ENCODE measurements around the gene RAB11B.
"Not testable (repeated sequence)": the region's sequence is repeated elsewhere in the genome, so short reads cannot be mapped to it uniquely, and the experiment has no call there.

RAB11B gene

DNA sequence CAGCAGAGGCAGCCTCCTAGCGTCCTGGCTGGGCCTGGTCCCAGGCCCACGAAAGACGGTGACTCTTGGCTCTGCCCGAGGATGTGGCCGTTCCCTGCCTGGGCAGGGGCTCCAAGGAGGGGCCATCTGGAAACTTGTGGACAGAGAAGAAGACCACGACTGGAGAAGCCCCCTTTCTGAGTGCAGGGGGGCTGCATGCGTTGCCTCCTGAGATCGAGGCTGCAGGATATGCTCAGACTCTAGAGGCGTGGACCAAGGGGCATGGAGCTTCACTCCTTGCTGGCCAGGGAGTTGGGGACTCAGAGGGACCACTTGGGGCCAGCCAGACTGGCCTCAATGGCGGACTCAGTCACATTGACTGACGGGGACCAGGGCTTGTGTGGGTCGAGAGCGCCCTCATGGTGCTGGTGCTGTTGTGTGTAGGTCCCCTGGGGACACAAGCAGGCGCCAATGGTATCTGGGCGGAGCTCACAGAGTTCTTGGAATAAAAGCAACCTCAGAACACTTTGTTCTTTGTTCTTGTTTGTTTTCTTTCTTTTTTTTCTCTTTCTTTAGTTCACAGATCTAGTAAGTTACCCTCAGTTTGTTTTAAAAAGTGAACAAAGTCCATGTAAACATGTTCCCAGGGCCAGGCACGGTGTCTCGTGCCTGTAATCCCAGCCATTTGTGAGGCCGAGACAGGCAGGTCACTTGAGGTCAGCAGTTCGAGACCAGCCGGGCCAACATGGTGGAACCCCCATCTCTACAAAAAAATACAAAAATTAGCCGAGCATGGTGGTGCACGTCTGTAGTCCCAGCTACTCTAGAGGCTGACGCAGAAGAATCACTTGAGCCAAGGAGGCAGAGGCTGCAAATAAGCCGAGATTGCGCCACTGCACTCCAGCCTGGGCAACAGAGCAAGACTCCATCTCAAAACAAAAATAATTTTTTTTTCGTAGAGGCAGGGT, 16.0 kb upstream of the RAB11B start:
- no peaks in the 10 kb centered on the region for H3K9me3 ChIP-seq (ENCODE audit: control insufficient read depth, low read length)
- TF ChIP-seq, protein P1, sequence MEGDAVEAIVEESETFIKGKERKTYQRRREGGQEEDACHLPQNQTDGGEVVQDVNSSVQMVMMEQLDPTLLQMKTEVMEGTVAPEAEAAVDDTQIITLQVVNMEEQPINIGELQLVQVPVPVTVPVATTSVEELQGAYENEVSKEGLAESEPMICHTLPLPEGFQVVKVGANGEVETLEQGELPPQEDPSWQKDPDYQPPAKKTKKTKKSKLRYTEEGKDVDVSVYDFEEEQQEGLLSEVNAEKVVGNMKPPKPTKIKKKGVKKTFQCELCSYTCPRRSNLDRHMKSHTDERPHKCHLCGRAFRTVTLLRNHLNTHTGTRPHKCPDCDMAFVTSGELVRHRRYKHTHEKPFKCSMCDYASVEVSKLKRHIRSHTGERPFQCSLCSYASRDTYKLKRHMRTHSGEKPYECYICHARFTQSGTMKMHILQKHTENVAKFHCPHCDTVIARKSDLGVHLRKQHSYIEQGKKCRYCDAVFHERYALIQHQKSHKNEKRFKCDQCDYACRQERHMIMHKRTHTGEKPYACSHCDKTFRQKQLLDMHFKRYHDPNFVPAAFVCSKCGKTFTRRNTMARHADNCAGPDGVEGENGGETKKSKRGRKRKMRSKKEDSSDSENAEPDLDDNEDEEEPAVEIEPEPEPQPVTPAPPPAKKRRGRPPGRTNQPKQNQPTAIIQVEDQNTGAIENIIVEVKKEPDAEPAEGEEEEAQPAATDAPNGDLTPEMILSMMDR (IDR thresholded peaks at IDR 0.05): no peak
- H3K79me2 ChIP-seq: peaks cover 2% of the 10 kb centered on the region
- H2AFZ ChIP-seq: no peak overlapping the region
- no peak overlapping the region for H3K27ac ChIP-seq
- no peaks in the 10 kb centered on the region for H3K36me3 ChIP-seq (ENCODE audit: control insufficient read depth, insufficient read depth, low read length)
- no peak overlapping the region for H3K9ac ChIP-seq
- no peak overlapping the region for H3K4me3 ChIP-seq (ENCODE audit: low read depth, low read length)
- no peak overlapping the region for H3K4me2 ChIP-seq (ENCODE audit: low read length)
- H3K4me1 ChIP-seq: no peaks in the 10 kb centered on the region
- H3K27me3 ChIP-seq (ENCODE audit: control insufficient read depth, insufficient read depth, low read length): no peaks in the 10 kb centered on the region

DNA sequence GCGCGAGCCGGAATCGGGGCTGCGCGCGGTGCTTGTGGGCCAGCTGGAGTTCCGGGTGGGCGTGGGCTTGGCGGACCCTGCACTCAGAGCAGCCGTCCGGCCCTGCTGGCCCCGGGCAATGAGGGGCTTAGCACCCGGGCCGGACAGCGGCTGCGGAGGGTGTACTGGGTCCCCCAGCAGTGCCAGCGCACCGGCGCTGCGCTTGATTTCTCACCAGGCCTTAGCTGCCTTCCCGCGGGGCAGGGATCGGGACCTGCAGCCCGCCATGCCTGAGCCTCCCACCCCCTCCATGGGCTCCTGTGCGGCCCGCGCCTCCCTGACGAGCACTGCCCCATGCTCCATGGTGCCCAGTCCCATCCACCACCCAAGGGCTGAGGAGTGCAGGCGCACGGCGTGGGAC, 14.4 kb upstream of the RAB11B start:
- not testable (repeated sequence) for H3K9ac ChIP-seq; H3K36me3 ChIP-seq (ENCODE audit: control insufficient read depth, insufficient read depth, low read length); H3K27ac ChIP-seq; H3K4me2 ChIP-seq (ENCODE audit: low read length); H3K4me1 ChIP-seq; H3K27me3 ChIP-seq (ENCODE audit: control insufficient read depth, insufficient read depth, low read length); H3K9me3 ChIP-seq (ENCODE audit: control insufficient read depth, low read length); H2AFZ ChIP-seq; H3K79me2 ChIP-seq; H3K4me3 ChIP-seq (ENCODE audit: low read depth, low read length)

DNA sequence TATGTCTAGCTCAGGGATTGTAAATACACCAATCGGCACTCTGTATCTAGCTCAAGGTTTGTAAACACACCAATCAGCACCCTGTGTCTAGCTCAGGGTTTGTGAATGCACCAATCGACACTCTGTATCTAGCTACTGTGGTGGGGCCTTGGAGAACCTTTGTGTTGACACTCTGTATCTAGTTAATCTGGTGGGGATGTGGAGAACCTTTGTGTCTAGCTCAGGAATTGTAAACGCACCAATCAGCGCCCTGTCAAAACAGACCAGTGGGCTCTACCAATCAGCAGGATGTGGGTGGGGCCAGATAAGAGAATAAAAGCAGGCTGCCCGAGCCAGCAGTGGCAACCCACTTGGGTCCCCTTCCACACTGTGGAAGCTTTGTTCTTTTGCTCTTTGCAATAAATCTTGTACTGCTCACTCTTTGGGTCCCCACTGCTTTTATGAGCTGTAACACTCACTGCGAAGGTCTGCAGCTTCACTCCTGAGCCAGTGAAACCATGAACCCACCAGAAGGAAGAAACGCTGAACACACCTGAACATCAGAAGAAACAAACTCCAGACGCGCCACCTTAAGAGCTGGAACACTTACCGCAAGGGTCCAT, 13.7 kb upstream of the RAB11B start:
- H3K9me3 ChIP-seq (ENCODE audit: control insufficient read depth, low read length); H3K4me2 ChIP-seq (ENCODE audit: low read length); H3K4me3 ChIP-seq (ENCODE audit: low read depth, low read length); H3K27me3 ChIP-seq (ENCODE audit: control insufficient read depth, insufficient read depth, low read length); H3K4me1 ChIP-seq; H2AFZ ChIP-seq; H3K36me3 ChIP-seq (ENCODE audit: control insufficient read depth, insufficient read depth, low read length); H3K79me2 ChIP-seq; H3K27ac ChIP-seq; H3K9ac ChIP-seq: not testable (repeated sequence)

DNA sequence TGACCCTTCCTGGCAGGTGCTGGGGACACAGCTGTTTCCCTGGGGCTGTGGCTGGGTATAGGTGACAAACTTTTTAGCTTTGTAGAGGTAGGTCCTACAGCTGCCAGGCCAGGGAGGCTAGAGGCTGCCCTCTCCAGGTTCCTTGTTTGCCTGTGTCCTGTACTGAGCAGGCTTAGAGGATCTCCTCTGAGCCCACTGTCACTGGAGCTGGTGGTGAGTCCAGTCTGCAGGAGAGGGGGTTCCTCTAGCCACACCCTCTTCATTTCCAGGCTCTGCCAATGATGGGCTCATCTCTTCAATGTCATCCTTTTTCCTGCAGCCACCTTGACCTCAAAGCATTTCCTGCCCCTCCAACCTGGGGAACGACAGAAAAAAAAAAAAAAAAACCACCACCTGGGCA, 12.6 kb upstream of the RAB11B start:
- Histone ChIP-seq H3K9me3 (ENCODE audit: control insufficient read depth, low read length) (no peaks in the 10 kb centered on the region), H3K4me1 (no peaks in the 10 kb centered on the region), H3K79me2 (no peaks in the 10 kb centered on the region), H3K27ac (no peak overlapping the region), H3K4me2 (ENCODE audit: low read length) (no peak overlapping the region), H3K4me3 (ENCODE audit: low read depth, low read length) (no peak overlapping the region), H3K27me3 (ENCODE audit: control insufficient read depth, insufficient read depth, low read length) (no peaks in the 10 kb centered on the region), H2AFZ (no peak overlapping the region), H3K9ac (no peak overlapping the region), H3K36me3 (ENCODE audit: control insufficient read depth, insufficient read depth, low read length) (no peaks in the 10 kb centered on the region)
- TF ChIP-seq, protein P1 (IDR thresholded peaks at IDR 0.05): no peak

DNA sequence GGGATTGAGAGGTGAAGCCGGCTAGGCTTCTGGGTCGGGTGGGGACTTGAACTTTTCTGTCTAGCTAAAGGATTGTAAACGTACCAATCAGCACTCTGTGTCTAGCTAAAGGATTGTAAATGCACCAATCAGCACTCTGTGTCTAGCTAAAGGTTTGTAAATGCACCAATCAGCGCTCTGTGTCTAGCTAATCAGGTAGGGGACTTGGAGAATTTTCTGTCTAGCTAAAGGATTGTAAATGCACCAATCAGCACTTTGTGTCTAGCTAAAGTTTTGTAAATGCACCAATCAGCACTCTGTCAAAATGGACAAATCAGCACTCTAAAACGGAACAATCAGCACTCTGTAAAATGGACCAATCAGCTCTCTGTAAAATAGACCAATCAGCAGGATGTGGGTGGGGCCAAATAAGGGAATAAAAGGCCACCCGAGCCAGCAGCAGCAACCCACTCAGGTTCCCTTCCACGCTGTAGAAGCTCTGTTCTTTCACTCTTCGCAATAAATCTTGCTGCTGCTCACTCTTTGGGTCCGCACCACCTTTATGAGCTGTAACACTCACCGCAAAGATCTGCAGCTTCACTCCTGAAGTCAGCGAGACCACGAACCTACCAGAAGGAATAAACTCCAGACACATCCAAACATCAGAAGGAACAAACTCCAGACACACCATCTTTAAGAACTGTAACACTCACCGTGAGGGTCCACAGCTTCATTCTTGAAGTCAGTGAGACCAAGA, 10.8 kb upstream of the RAB11B start:
- not testable (repeated sequence) for H3K36me3 ChIP-seq (ENCODE audit: control insufficient read depth, insufficient read depth, low read length); H3K4me2 ChIP-seq (ENCODE audit: low read length); H3K4me1 ChIP-seq; H3K9ac ChIP-seq; H3K27me3 ChIP-seq (ENCODE audit: control insufficient read depth, insufficient read depth, low read length); H3K9me3 ChIP-seq (ENCODE audit: control insufficient read depth, low read length); H3K27ac ChIP-seq; H3K4me3 ChIP-seq (ENCODE audit: low read depth, low read length); H2AFZ ChIP-seq; H3K79me2 ChIP-seq

DNA sequence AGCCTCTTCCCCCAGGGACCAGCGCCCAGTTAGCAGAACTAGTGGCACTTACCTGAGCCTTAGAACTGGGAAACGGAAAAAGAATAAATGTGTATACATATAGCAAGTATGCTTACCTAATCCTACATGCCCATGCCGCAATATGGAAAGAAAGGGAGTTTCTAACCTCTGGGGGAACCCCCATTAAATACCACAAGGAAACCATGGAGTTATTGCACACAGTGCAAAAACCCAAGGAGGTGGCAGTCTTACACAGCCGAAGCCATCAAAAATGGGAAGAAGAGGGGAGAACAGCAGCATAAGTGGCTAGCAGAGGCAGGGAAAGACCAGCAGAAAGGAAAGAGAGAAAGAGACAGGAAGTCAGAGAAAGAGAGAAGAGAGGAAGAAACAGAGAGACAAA, 5.6 kb upstream of the RAB11B start:
- not testable (repeated sequence) for H3K36me3 ChIP-seq (ENCODE audit: control insufficient read depth, insufficient read depth, low read length); H3K27ac ChIP-seq; H2AFZ ChIP-seq; H3K79me2 ChIP-seq; H3K27me3 ChIP-seq (ENCODE audit: control insufficient read depth, insufficient read depth, low read length); H3K9me3 ChIP-seq (ENCODE audit: control insufficient read depth, low read length); H3K4me3 ChIP-seq (ENCODE audit: low read depth, low read length); H3K4me2 ChIP-seq (ENCODE audit: low read length); H3K4me1 ChIP-seq; H3K9ac ChIP-seq

DNA sequence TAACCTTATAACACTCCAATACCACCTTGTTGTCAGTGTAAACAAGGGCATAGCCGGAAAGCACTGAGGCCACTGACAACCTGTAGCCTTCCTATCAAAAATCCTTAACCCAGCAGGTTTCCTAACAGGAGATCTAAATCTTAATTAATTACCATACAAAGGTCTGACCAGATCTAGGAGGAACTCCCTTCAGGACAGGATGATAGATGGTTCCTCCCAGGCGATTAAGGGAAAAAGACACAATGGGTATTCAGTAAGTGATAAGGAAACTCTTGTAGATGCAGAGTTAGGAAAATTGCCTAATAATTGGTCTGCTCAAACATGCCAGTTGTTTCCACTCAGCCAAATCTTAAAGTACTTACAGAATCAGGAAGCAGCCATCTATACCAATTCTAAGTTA, 5.1 kb upstream of the RAB11B start:
- H3K4me2 ChIP-seq (ENCODE audit: low read length): peak overlapping the region; percentile 22
- H2AFZ ChIP-seq; H3K4me1 ChIP-seq; H3K4me3 ChIP-seq (ENCODE audit: low read depth, low read length); H3K9ac ChIP-seq; H3K9me3 ChIP-seq (ENCODE audit: control insufficient read depth, low read length); H3K79me2 ChIP-seq; H3K27ac ChIP-seq; H3K27me3 ChIP-seq (ENCODE audit: control insufficient read depth, insufficient read depth, low read length); H3K36me3 ChIP-seq (ENCODE audit: control insufficient read depth, insufficient read depth, low read length): not testable (repeated sequence)

DNA sequence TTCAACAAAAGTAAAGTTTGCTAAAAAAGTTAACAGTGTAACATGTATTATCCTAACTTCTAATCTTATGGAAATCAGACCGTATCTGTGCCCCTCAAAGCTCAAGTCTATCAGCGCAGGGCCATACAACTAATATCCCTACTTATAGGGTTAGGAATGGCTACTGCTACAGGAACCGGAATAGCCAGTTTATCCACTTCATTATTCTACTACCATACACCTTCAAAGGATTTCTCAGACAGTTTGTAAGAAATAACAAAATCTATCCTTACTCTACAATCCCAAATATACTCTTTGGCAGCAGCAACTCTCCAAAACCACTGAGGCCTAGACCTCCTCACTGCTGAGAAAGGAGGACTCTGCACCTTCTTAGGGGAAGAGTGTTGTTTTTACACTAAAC, 4.6 kb upstream of the RAB11B start:
- H3K27ac ChIP-seq: peak overlapping the region; percentile 55
- not testable (repeated sequence) for H3K79me2 ChIP-seq; H3K9me3 ChIP-seq (ENCODE audit: control insufficient read depth, low read length); H3K4me1 ChIP-seq; H3K9ac ChIP-seq; H3K27me3 ChIP-seq (ENCODE audit: control insufficient read depth, insufficient read depth, low read length); H3K36me3 ChIP-seq (ENCODE audit: control insufficient read depth, insufficient read depth, low read length)
- peak overlapping the region; percentile 5 for H3K4me3 ChIP-seq (ENCODE audit: low read depth, low read length)
- H3K4me2 ChIP-seq (ENCODE audit: low read length): peak overlapping the region; percentile 22
- H2AFZ ChIP-seq: peak overlapping the region; percentile 48

DNA sequence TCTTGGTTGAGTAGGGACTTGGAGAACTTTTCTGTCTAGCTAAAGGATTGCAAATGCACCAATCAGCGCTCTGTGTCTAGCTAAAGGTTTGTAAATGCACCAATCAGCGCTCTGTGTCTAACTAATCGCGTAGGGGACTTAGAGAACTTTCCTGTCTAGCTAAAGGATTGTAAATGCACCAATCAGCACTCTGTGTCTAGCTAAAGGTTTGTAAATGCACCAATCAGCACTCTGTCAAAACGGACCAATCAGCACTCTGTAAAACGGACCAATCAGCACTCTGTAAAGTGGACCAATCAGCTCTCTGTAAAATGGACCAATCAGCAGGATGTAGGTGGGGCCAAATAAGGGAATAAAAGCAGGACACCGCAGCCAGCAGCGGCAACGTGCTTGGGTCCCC, 3.7 kb upstream of the RAB11B start:
- H3K4me1 ChIP-seq; H3K27ac ChIP-seq; H3K79me2 ChIP-seq; H3K4me2 ChIP-seq (ENCODE audit: low read length); H3K9ac ChIP-seq; H3K4me3 ChIP-seq (ENCODE audit: low read depth, low read length); H2AFZ ChIP-seq; H3K9me3 ChIP-seq (ENCODE audit: control insufficient read depth, low read length); H3K27me3 ChIP-seq (ENCODE audit: control insufficient read depth, insufficient read depth, low read length); H3K36me3 ChIP-seq (ENCODE audit: control insufficient read depth, insufficient read depth, low read length): not testable (repeated sequence)
